ENCODE measurements around the gene LRRIQ1.
"Not testable (repeated sequence)": the region's sequence is repeated elsewhere in the genome, so short reads cannot be mapped to it uniquely, and the experiment has no call there.

The LRRIQ1 gene

DNA sequence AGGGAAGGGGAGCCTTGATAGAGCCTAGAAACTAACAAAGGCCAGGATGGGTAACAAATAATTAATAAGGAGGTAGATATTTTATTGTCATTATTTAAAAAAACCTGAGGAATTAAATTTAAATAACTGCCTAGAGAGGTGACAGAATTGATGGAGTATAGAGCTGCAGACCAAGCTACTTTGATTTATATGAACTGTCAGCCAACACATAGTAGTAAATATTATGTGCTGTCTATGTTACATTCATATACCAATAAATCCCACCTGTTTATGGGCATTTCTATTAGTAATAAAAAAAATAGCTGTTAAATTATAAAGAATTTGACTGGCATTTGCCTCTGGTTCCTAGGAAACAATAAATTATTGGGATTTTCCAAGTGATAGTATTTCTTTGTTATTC is 37.8 kb upstream of the LRRIQ1 start:
- in situ Hi-C loops (cut with MboI; ENCODE audit: low sequenced_read_pairs, unreplicated experiment), result no loop called here
- no peak for DNase-seq (ENCODE audit: low spot score)
- TF ChIP-seq CTCF (IDR thresholded peaks at IDR 0.05; ENCODE audit: borderline replicate concordance, control extremely low read depth, extremely low read depth, insufficient read depth, missing control alignments), result no peak

- in situ Hi-C loops (cut with MboI; ENCODE audit: low sequenced_read_pairs, unreplicated experiment), result no loop called here
- TF ChIP-seq CTCF (IDR thresholded peaks at IDR 0.05; ENCODE audit: borderline replicate concordance, control extremely low read depth, extremely low read depth, insufficient read depth, missing control alignments), result no peak
- DNase-seq (ENCODE audit: low spot score), result no peak
Observed at GRCh38 chr12:85000729-85001128, 35.4 kb upstream of the LRRIQ1 start.

DNA sequence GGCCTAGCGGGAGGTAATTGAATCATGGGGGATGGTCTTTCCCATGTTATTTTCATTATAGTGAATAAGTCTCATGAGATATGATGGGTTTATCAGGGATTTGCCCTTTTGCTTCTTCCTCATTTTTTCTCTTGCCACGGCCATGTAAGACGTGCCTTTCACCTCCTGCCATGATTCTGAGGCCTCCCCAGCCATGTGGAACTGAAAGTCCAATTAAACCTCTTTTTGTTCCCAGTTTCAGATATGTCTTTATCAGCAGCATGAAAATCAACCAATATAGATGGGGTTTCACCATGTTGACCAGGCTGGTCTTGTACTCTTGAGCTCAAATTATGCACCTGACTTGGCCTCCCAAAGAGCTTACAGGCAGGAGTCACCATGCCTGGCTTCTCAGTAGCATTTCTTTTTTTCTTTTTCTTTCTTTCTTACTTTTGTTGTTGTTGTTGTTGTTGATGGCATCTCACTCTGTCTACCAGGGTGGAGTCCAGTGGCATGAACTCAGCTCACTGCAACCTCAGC is 33.3 kb upstream of the LRRIQ1 start:
- in situ Hi-C loops (cut with MboI; ENCODE audit: low sequenced_read_pairs, unreplicated experiment), result no loop called here
- DNase-seq (ENCODE audit: low spot score), result no peak
- no peak for TF ChIP-seq CTCF (IDR thresholded peaks at IDR 0.05; ENCODE audit: borderline replicate concordance, control extremely low read depth, extremely low read depth, insufficient read depth, missing control alignments)

- TF ChIP-seq CTCF (IDR thresholded peaks at IDR 0.05; ENCODE audit: borderline replicate concordance, control extremely low read depth, extremely low read depth, insufficient read depth, missing control alignments), result no peak
- no peak for DNase-seq (ENCODE audit: low spot score)
- in situ Hi-C loops (cut with MboI; ENCODE audit: low sequenced_read_pairs, unreplicated experiment), result no loop called here
Observed at GRCh38 chr12:85004204-85004603, 31.9 kb upstream of the LRRIQ1 start.

DNA sequence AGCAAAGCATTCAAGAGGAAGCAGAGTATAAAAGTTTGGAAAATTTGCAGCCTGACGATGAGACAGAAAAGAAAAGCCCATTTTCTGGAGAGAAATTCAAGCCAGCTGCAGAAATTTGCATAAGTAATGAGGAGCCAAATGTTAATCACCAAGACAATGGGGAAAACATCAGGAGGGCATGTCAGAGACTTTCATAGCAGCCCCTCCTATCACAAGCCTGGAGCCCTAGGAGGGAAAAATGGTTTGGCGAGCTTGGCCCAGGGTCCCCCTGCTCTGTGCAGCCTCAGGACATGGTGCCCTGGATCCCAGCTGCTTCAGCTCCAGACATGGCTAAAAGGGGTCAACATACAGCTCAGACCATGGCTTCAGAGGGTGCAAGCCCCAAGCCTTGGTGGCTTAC is 31.1 kb upstream of the LRRIQ1 start:
- DNase-seq (ENCODE audit: low spot score), result not testable (repeated sequence)

DNA sequence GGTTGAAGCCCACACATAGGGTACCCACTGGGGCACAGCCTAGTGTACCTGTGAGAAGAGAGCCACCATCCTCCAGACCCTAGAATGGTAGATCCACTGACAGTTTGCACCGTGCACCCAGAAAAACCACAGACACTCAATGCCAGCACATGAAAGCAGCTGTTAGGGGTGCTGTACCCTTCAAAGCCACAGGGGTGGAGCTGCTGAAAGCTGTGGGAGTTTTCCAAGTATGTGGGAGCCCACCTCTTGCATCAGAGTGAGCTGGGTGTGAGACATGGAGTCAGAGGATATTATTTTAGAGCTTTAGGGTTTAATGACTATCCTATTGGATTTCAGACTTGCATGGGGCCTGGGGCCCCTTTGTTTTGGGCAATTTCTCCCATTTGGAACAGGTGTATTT is 30.5 kb upstream of the LRRIQ1 start:
- no peak for DNase-seq (ENCODE audit: low spot score)
- in situ Hi-C loops (cut with MboI; ENCODE audit: low sequenced_read_pairs, unreplicated experiment), result no loop called here
- TF ChIP-seq CTCF (IDR thresholded peaks at IDR 0.05; ENCODE audit: borderline replicate concordance, control extremely low read depth, extremely low read depth, insufficient read depth, missing control alignments), result no peak

More for the DNA sequence above, 31.1 kb upstream of the LRRIQ1 start:
- in situ Hi-C loops (cut with MboI; ENCODE audit: low sequenced_read_pairs, unreplicated experiment), result not testable (repeated sequence)

DNA sequence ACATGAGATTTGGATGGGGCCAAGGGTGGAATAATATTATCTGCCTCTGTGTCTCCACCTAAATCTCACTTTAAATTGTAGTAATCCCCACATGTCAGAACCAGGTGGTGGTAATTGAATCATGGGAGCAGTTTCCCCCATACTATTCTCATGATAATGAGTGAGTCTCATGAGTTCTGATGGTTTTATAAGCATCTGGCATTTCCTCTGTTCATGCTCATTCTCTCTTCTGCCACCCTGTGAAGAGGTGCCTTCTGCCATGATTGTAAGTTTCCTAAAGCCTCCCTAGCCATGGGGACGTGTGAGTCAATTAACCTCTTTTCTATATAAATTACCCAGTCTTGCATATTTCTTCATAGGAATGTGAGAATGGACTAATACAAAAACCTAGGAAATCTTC is 29.9 kb upstream of the LRRIQ1 start:
- no peak for TF ChIP-seq CTCF (IDR thresholded peaks at IDR 0.05; ENCODE audit: borderline replicate concordance, control extremely low read depth, extremely low read depth, insufficient read depth, missing control alignments)
- in situ Hi-C loops (cut with MboI; ENCODE audit: low sequenced_read_pairs, unreplicated experiment), result no loop called here

More for the DNA sequence above, 29.9 kb upstream of the LRRIQ1 start:
- DNase-seq (ENCODE audit: low spot score), result no peak

Data from GM13976 (cell line).